Mesenteric fat pad (tissue), 1 donor: Measurements from ENCODE around the gene MAN1B1. TPM values are rescaled to one million over a fixed set of nuclear protein-coding genes. Genes with fewer than 3 reads are reported as not detected.
"Not testable (repeated sequence)": the region's sequence is repeated elsewhere in the genome, so short reads cannot be mapped to it uniquely, and the experiment has no call there.

Experiments
- DNase-seq: peaks from one replicate; pipeline ENCODE4 v3.0.0-alpha.2; 2020; ENCODE audit warnings: low spot score
- total RNA-seq: library from RNA; stranded (reverse); fragmentation: NEBNext Ultra II Directional; extraction: Animal tissue kit (Norgen Biotek cat#: 25700); gene quantifications from one replicate; pipeline ENCODE4 v1.2.1, GENCODE V29; 2021
- donor health status: DM: yes; HTN: yes; CAD: no.

Gene MAN1B1
- total RNA-seq, 1 donor from 2014 or later = 33.0 TPM

DNA sequence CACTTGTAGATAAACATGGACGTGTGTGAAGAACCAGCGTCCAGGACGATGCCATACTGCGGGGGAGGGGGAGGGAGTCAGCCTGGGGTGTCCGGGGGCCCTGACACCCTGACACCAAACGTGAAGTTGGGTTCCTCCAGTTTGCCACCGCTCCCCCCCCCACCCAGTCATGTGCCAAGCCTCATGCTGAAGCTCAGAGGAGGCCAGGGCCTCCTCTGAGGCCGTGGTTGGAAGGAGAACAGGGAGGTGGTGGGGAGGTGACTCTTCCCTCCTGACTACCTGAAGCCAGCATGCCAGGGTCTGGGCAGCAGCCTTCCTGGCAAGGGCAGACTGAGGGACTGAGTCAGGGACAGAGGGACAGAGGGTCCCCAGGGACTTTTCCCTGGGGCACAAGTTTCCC, 34.5 kb upstream of the MAN1B1 start:
- DNase-seq = no peak

DNA sequence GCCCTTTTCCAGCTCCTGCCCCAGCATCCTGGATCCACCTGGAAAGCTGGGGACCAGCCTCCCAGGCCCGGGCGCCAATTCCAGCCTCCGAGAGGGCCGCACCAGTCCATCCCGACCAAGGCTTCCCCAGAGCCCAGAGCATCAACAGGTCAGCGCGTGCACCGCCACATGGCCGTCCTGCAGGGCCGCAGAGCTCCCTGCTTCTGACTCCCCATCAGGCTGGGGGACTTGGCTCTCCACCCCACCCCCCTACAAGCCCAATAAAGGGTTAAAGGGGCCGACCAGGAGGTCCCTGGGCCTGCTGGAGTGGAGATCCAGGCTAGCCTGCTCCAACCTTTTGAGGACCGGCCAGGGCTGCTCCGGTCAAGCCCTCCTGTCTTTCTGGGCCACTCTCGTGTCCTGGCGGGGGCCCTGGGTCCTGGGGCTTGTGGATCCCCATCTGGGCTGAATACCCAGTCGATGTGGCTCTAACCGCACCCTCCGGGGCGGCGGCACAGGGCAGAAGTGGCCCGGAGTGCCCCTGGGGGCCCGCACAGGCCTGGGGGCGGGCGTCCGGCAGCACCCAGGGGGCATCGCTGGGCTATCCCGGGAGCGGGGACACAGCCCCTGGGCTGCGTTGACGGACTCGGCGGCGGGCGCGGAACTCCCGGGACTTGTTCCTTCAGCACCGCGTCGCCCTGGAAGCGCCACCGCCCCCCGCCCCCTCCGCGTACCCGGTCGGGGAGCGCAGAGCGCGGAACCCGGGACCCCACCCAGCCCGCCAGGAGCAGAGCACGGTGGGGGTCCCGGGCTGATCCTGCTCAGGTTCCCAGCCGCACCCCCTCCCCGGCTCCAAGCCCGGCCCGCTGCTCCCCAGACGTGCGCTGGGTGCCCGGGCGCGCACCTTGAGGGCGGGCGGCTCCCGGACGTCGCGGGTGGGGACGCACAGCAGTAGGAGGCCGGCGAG, 33.5 kb upstream of the MAN1B1 start:
- DNase-seq = no peak

- DNase-seq = no peak
Measured at GRCh38 chr9:137053944-137054931, 32.5 kb upstream of the MAN1B1 start, which contains the start of gene ENTPD2. Gene ENTPD2 (minus strand): TSS chr9:137054061. CDS start chr9:137053997, 64 bp downstream.

- no peak for DNase-seq
Measured at GRCh38 chr9:137054932-137055384, 31.8 kb upstream of the MAN1B1 start.

GRCh38 chr9:137055385-137056364, 31.1 kb upstream of the MAN1B1 start:
- no peak for DNase-seq

- DNase-seq = no peak
Measured at GRCh38 chr9:137056739-137057415, 29.9 kb upstream of the MAN1B1 start.

- no peak for DNase-seq
Measured at GRCh38 chr9:137057545-137057944, 29.2 kb upstream of the MAN1B1 start.

DNA sequence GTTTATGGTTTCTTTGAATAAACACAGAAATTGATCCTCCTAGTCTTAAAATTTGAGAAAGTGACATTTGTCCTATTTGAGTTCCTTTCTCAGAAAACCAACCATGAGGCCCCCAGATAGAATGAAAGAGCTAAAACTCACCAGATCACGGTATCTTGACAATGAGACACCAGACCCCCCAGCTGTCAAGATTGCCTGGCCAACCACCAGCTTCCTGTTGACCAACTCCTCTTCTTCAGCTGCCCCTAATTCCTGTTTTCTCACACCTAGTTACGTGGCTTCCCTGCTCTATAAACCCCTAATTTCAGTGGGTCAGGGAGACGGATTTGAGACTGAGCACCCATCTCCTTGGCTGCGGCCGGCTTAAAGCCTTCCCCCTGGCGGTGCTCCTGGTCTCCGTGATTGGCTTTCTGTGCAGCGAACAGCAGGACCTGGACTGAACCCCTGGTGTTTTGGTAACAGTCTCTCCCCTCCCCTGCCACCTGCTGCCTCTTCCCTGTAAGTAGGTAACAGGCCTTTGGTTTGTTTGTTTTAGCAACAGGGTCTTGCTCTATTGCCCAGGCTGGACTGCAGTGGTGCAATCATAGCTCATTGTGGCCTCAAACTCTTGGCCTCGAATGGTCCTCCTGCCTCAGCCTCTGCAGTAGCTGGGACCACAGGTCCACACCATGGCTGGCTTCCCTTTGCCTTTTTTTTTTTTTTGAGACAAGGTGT, 28.1 kb upstream of the MAN1B1 start:
- DNase-seq = no peak

DNA sequence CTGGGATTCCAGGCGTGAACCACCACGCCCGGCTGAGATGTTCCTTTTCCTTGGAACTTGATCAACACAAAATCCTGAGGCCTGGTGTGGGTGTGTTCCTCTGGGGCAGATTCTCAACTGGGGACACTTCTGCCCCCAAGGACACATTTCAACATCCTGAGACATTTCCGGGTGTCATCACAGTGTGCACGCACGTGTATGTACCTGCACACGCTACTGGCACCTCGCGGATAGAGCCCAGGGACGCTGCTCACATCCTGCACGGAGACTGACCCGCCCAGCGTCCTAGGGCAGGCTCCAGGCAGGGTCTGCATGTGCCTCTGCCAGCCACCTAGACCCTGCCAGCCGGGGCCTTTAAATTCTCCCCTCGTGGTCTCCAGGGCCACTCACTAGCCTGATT, 24.4 kb upstream of the MAN1B1 start:
- no peak for DNase-seq

- not testable (repeated sequence) for DNase-seq
Measured at GRCh38 chr9:137062798-137063197, 24.0 kb upstream of the MAN1B1 start.

- DNase-seq = no peak
Measured at GRCh38 chr9:137063311-137064026, 23.3 kb upstream of the MAN1B1 start.

DNA sequence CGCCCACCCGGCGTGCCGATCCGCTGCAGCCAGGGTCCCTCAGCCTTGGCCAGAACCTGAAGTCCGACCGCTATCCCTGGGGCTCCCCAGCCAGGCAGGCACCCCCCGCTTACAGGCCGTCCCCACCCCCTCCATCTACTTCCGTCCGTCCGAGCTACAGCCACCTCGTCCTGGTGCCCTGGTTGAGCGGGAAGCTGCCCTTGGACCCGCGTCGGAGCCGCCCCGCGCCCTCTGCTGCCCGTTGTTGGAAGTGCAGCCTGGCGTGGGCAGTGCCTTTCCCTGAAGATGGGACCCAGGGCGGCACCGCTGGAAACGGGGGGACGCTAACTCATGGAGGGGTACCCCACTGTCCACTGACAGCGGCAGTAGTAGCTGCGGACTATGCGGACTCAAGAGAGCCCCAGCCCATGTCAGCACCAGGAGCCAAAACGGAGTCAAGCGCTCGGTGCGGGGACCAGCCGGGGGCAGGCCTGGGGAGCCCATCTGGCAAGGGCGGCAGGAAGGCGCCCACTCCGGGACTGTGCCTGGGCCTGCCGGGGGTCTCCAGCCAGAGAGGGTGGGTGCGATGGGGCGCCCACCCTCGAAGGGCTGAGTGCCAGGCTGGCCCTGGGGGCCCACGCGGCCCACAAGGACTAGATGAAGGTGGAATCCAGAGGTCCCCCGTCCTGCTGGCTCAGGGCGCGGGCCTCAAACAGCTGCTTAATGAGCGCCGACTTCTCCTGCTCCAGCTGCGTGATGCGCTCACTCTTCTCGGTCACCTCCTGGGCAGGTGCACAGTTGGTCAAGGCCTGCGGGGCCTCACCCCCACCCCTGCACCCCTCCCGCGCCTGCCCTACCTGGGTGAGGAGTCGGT, 22.5 kb upstream of the MAN1B1 start:
- no peak for DNase-seq

GRCh38 chr9:137064880-137065164, 22.0 kb upstream of the MAN1B1 start:
- no peak for DNase-seq

- no peak for DNase-seq
Measured at GRCh38 chr9:137065336-137065967, 21.3 kb upstream of the MAN1B1 start.

- no peak for DNase-seq
Measured at GRCh38 chr9:137066096-137066861, 20.5 kb upstream of the MAN1B1 start.

- DNase-seq = no peak
Measured at GRCh38 chr9:137067860-137068538, 18.8 kb upstream of the MAN1B1 start.
